GM18870 (cell line): ENCODE measurements around the gene TP53I13.
"Not testable (repeated sequence)": the region's sequence is repeated elsewhere in the genome, so short reads cannot be mapped to it uniquely, and the experiment has no call there.

Experiments used
- ATAC-seq: cut with Tn5 transposase; IDR thresholded peaks from one replicate; pipeline ENCODE4 v1.9.1; 2021; ENCODE audit warnings: moderate library complexity; ENCODE audit not compliant: unreplicated experiment

Gene TP53I13

GRCh38 chr17:29568331-29569244, at the start of gene TP53I13:
Gene TP53I13 (plus strand): TSS chr17:29568701. CDS start chr17:29568759, 58 bp downstream.
- ATAC-seq: no peak

GRCh38 chr17:29524692-29525091, 43.8 kb upstream of the TP53I13 start:
- no peak for ATAC-seq

GRCh38 chr17:29526322-29526721, 42.2 kb upstream of the TP53I13 start:
- ATAC-seq: no peak

- no peak for ATAC-seq
These were observed 34.5 kb upstream of the TP53I13 start for GRCh38 chr17:29533976-29534375.

- no peak for ATAC-seq
These were observed 24.4 kb upstream of the TP53I13 start for GRCh38 chr17:29544066-29544465.

GRCh38 chr17:29546085-29546484, 22.4 kb upstream of the TP53I13 start:
- ATAC-seq: no peak

GRCh38 chr17:29546830-29547229, 21.7 kb upstream of the TP53I13 start:
- ATAC-seq: no peak

GRCh38 chr17:29549177-29549923, 19.2 kb upstream of the TP53I13 start:
- ATAC-seq: no peak

GRCh38 chr17:29555840-29556239, 12.7 kb upstream of the TP53I13 start:
- no peak for ATAC-seq

GRCh38 chr17:29557085-29557738, 11.3 kb upstream of the TP53I13 start:
- no peak for ATAC-seq

GRCh38 chr17:29557739-29558116, 10.8 kb upstream of the TP53I13 start:
- ATAC-seq: no peak

GRCh38 chr17:29558139-29558538, 10.4 kb upstream of the TP53I13 start:
- not testable (repeated sequence) for ATAC-seq

- no peak for ATAC-seq
These were observed 8.9 kb upstream of the TP53I13 start for GRCh38 chr17:29559640-29560039.

GRCh38 chr17:29560316-29560715, 8.2 kb upstream of the TP53I13 start:
- no peak for ATAC-seq

- ATAC-seq: no peak
These were observed 6.7 kb upstream of the TP53I13 start for GRCh38 chr17:29561554-29562517.

- no peak for ATAC-seq
These were observed 5.9 kb upstream of the TP53I13 start for GRCh38 chr17:29562615-29563014.

- no peak for ATAC-seq
These were observed 4.7 kb upstream of the TP53I13 start for GRCh38 chr17:29563816-29564215.

GRCh38 chr17:29565643-29566472, 2.6 kb upstream of the TP53I13 start:
- no peak for ATAC-seq

- no peak for ATAC-seq
These were observed 1.8 kb upstream of the TP53I13 start, which contains the start of gene ABHD15 for GRCh38 chr17:29566473-29567303. Gene ABHD15 (minus strand): TSS chr17:29567037. CDS start chr17:29566966, 71 bp downstream.
